NB4 (cell line): ENCODE data around the gene MICAL3.

Source experiments
- CTCF ChIP-seq: IDR thresholded peaks from one replicate; pipeline ENCODE4 v1.5.1; 2012; ENCODE audit warnings: low read depth, low read length
- MYC ChIP-seq: IDR thresholded peaks from 2 replicates; pipeline ENCODE4 v1.6.1; 2011; ENCODE audit warnings: low read depth, low read length
- POLR2A ChIP-seq: IDR thresholded peaks from 2 replicates; pipeline ENCODE4 v1.6.1; 2011; ENCODE audit warnings: mild to moderate bottlenecking; ENCODE audit not compliant: insufficient read length; ENCODE audit errors: extremely low read depth

GRCh38 chr22:17906978-17907747 lies 117.2 kb downstream of the MICAL3 start:
- TF ChIP-seq CTCF (no peak), MYC (no peak), POLR2A (no peak)
